A673 (cell line): ENCODE results near the gene ZNF831. TPM values are rescaled to one million over a fixed set of nuclear protein-coding genes. Genes with fewer than 3 reads are reported as not detected.

Source experiments
- BruUV-seq: library from RNA; stranded (reverse); fragments of 400-500 nt; replicated peaks from 2 replicates; lab custom pipeline; 2021; lab: Mats Ljungman, UMichigan
- CTCF ChIA-PET: fragments of 300-600 bp; sonication (Branson Sonifier 250); formaldehyde crosslinking; loops from one replicate; lab custom pipeline; 2022; ENCODE audit warnings: antibody characterized with exemption; lab: Charles Lee
- POLR2A ChIA-PET: fragments of 300-600 bp; sonication (Branson Sonifier 250); formaldehyde crosslinking; loops from one replicate; lab custom pipeline; 2022; ENCODE audit warnings: antibody characterized with exemption; ENCODE audit not compliant: low non-redundant PET; lab: Charles Lee
- DNase-seq: peaks from one replicate; pipeline ENCODE4 v3.0.0-alpha.2; 2015; ENCODE audit warnings: low spot score
- H3K27ac ChIP-seq: fragments of 200-600 bp; sonication (generic); 2 replicates; pipeline ENCODE4 v1.5.1; 2016; ENCODE audit warnings: mixed run types, low read depth, mild to moderate bottlenecking, mixed read lengths, antibody characterized with exemption, low read length; ENCODE audit not compliant: poor library complexity, severe bottlenecking
- H3K27me3 ChIP-seq: fragments of 200-600 bp; sonication (generic); replicated peaks from 2 replicates; pipeline ENCODE4 v1.6.1; 2017; ENCODE audit warnings: mixed run types, low read depth, mild to moderate bottlenecking, mixed read lengths, antibody characterized with exemption, low read length; ENCODE audit not compliant: insufficient read depth, poor library complexity
- H3K36me3 ChIP-seq: fragments of 200-600 bp; sonication (generic); 2 replicates; pipeline ENCODE4 v1.6.1; 2016; ENCODE audit warnings: mixed run types, mild to moderate bottlenecking, mixed read lengths, antibody characterized with exemption, low read length; ENCODE audit not compliant: insufficient read depth, poor library complexity, severe bottlenecking
- H3K4me1 ChIP-seq: fragments of 200-600 bp; sonication (generic); 2 replicates; pipeline ENCODE4 v1.6.1; 2017; ENCODE audit warnings: mixed run types, mild to moderate bottlenecking, mixed read lengths, antibody characterized with exemption, low read length; ENCODE audit not compliant: insufficient read depth, poor library complexity, severe bottlenecking
- H3K4me3 ChIP-seq: fragments of 200-600 bp; sonication (generic); 2 replicates; pipeline ENCODE4 v1.5.1; 2016; ENCODE audit warnings: low read depth, mixed run types, mild to moderate bottlenecking, mixed read lengths, low read length; ENCODE audit not compliant: poor library complexity, severe bottlenecking
- H3K9me3 ChIP-seq: fragments of 200-600 bp; sonication (generic); 2 replicates; pipeline ENCODE4 v1.6.1; 2016; ENCODE audit warnings: mixed run types, low read depth, mild to moderate bottlenecking, mixed read lengths, antibody characterized with exemption, low read length; ENCODE audit not compliant: poor library complexity, severe bottlenecking
- EZH2 ChIP-seq: fragments of 200-600 bp; sonication (generic); IDR thresholded peaks from 2 replicates; pipeline ENCODE4 v1.6.1; 2017; ENCODE audit warnings: borderline replicate concordance, low read depth, mild to moderate bottlenecking, mixed read lengths, antibody characterized with exemption, low read length; ENCODE audit not compliant: poor library complexity, severe bottlenecking
- intact Hi-C: fragments of 100-400 bp; cut with micrococcal nuclease; formaldehyde crosslinking; loops from one replicate; pipeline ENCODE4 v1.10.0; 2022; ENCODE audit not compliant: unreplicated experiment
- total RNA-seq: library from RNA; stranded (reverse); gene quantifications from 2 replicates; pipeline ENCODE4 v1.2.3, GENCODE V29; 2021
- TF ChIP-seq, protein P1 (sequence below): fragments of 300-800, 200-600 bp; sonication (generic); conservative IDR thresholded peaks from 2 replicates; pipeline ENCODE4 v1.5.1; 2017; ENCODE audit warnings: low read depth, mild to moderate bottlenecking, antibody characterized with exemption, low read length, moderate library complexity, mixed read lengths

ZNF831 gene
- total RNA-seq, 1 experiment from 2014 or later, result not detected

- no peak for DNase-seq
- TF ChIP-seq, protein P1, sequence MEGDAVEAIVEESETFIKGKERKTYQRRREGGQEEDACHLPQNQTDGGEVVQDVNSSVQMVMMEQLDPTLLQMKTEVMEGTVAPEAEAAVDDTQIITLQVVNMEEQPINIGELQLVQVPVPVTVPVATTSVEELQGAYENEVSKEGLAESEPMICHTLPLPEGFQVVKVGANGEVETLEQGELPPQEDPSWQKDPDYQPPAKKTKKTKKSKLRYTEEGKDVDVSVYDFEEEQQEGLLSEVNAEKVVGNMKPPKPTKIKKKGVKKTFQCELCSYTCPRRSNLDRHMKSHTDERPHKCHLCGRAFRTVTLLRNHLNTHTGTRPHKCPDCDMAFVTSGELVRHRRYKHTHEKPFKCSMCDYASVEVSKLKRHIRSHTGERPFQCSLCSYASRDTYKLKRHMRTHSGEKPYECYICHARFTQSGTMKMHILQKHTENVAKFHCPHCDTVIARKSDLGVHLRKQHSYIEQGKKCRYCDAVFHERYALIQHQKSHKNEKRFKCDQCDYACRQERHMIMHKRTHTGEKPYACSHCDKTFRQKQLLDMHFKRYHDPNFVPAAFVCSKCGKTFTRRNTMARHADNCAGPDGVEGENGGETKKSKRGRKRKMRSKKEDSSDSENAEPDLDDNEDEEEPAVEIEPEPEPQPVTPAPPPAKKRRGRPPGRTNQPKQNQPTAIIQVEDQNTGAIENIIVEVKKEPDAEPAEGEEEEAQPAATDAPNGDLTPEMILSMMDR, result no peak
- TF ChIP-seq EZH2, result no peak
- Histone ChIP-seq H3K4me1 (no peaks in the 10 kb centered on the region), H3K4me3 (no peak overlapping the region), H3K9me3 (no peaks in the 10 kb centered on the region), H3K27me3 (peaks cover 16% of the 10 kb centered on the region), H3K27ac (no peak overlapping the region), H3K36me3 (no peaks in the 10 kb centered on the region)
- no TSS peak for BruUV-seq
- intact Hi-C loops, result loop anchor here (5.0 kb wide), 1 partner anchor 72 kb away; no protein-coding TSS in a partner anchor
- ChIA-PET CTCF (no interaction called here), POLR2A (no interaction called here)
Observed at GRCh38 chr20:59159493-59160376, 3.9 kb upstream of the ZNF831 start.

DNA sequence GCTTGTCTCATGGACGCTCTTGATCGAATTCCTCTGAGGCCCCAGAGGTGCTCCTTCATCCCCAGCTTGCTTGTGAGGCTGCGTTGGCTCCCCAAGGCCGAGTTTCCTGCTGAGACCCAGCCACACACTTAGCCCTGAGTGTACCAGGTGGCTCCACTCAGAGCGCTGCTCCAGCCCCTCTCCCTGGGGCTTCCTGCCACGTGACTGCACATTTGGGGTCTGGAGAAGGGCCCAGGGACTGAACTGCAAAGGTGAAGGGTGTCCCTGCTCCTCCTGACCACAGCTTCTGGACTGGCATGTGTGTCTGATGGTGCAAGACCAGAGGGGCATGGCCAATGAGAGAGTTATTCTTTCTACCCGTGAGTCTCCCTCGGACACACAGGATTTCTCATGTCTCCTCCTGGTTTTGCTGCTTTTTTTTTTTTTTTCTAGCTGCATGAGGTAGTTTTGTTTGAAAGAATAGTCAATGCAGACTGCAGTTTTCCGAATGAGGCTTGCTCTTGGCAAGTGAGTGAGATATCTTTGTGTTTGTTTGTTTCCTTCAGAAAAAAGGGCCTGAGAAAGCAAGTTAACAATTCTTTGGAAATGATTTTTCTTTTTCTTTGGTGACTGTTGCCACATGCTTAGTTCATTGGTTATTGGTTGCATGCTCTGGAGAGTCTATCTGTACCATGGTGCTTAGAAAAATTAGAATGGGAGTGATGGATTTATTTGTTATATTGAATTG is 3.1 kb upstream of the ZNF831 start:
- H3K4me3 ChIP-seq, result no peak overlapping the region
- no peak for DNase-seq
- H3K27me3 ChIP-seq, result peaks cover 16% of the 10 kb centered on the region
- BruUV-seq, result no TSS peak
- intact Hi-C loops, result no loop called here
- H3K9me3 ChIP-seq, result no peaks in the 10 kb centered on the region
- H3K4me1 ChIP-seq, result no peaks in the 10 kb centered on the region
- no peak overlapping the region for H3K27ac ChIP-seq
- TF ChIP-seq, protein P1, result no peak
- TF ChIP-seq EZH2, result no peak
- ChIA-PET CTCF (no interaction called here), POLR2A (no interaction called here)
- H3K36me3 ChIP-seq, result no peaks in the 10 kb centered on the region

- Histone ChIP-seq H3K27ac (no peak overlapping the region), H3K27me3 (peaks cover 19% of the 10 kb centered on the region), H3K4me1 (no peaks in the 10 kb centered on the region), H3K36me3 (no peaks in the 10 kb centered on the region), H3K4me3 (no peak overlapping the region), H3K9me3 (no peaks in the 10 kb centered on the region)
- DNase-seq, result no peak
- TF ChIP-seq, protein P1, result no peak
- TF ChIP-seq EZH2, result no peak
- ChIA-PET CTCF (no interaction called here), POLR2A (no interaction called here)
- intact Hi-C loops, result no loop called here
- no TSS peak for BruUV-seq
Observed at GRCh38 chr20:59161721-59162120, 1.9 kb upstream of the ZNF831 start.
